Measurements from ENCODE around the gene MPP3.

The MPP3 gene

DNA sequence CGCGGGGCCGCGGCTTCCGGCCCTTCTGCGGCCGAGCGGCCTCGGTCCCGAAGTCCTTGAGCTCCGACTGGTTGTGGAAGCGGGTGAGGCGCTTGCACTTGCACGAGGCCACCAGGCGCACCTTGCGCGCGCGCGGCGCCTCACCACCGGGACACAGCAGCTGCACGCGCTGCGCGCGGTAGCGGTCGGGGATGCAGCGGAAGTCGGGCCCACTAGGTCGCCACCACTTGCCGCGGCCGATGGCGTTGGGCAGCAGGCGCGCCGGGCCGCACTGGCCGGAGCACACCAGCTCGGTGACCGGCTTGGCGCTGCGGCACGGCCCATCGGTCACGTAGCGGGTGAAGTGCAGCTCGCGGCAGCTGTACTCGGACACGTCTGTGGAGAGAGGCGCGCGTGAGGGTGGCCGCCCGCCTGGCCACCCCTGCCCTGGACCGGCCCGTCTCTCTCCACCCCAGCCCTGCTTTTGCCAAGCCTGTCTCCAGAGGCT lies 77.5 kb downstream of the MPP3 start:
- H3K4me3 ChIP-seq (ENCODE audit: low read depth, low read length), result no peak overlapping the region
- peak; percentile 16 for DNase-seq (ENCODE audit: low read depth)
- TF ChIP-seq, protein P1, sequence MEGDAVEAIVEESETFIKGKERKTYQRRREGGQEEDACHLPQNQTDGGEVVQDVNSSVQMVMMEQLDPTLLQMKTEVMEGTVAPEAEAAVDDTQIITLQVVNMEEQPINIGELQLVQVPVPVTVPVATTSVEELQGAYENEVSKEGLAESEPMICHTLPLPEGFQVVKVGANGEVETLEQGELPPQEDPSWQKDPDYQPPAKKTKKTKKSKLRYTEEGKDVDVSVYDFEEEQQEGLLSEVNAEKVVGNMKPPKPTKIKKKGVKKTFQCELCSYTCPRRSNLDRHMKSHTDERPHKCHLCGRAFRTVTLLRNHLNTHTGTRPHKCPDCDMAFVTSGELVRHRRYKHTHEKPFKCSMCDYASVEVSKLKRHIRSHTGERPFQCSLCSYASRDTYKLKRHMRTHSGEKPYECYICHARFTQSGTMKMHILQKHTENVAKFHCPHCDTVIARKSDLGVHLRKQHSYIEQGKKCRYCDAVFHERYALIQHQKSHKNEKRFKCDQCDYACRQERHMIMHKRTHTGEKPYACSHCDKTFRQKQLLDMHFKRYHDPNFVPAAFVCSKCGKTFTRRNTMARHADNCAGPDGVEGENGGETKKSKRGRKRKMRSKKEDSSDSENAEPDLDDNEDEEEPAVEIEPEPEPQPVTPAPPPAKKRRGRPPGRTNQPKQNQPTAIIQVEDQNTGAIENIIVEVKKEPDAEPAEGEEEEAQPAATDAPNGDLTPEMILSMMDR (IDR thresholded peaks at IDR 0.05; ENCODE audit: insufficient read depth, low read depth, low read length, missing control alignments), result no peak

DNA sequence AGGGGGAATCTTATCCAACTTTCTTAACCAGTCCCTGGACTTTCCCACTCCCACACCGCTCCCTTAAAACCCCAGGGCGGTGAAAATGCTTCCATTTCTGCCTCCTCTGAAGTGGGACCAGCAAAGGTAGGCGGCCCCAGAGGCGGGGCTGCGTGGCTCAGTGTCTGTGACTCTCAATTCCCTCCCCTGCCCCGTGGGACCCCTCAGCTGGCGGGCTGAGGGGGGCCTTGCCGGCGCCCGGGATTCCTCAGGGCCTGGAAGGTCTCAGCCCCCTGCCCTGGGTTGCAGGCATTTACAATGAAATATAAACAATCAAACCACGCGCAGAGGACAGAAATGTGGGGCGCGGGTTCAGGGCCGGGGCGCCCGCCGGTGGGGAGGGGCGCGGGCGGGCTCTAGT lies 78.0 kb downstream of the MPP3 start:
- TF ChIP-seq, protein P1 (IDR thresholded peaks at IDR 0.05; ENCODE audit: insufficient read depth, low read depth, low read length, missing control alignments), result no peak
- no peak overlapping the region for H3K4me3 ChIP-seq (ENCODE audit: low read depth, low read length)

DNA sequence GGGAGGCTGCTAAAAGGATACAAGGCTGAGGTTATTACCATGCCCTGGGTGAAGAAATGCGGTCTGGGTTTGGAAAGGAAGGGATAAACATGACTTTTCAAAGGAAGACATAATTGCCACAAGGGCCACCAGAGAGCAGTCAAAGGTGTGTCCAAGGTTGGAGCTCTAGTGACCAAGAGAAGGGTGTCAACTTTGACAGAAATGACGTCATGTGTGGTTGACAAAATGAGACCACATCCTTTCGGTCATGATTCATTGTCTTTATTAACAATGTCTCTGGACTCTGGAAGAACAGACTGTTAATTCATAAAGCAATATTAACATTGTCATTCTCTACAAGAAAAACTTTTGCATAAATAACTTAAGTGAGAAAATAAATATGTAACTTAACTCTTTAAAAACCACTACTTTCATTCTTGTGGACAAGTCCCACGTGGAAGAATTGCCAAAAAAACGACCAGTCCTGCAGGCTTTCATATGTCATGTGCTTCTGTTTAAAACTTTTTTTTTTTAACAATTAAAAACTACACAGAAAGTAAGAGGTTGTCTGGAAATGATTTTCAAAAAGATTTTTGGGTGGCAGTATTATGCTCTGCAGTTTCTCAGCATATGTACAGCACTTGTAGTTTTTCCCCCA lies 79.3 kb downstream of the MPP3 start:
- H3K4me3 ChIP-seq (ENCODE audit: low read depth, low read length), result no peak overlapping the region
- peak; percentile 37 for DNase-seq (ENCODE audit: low read depth)
- TF ChIP-seq, protein P1 (IDR thresholded peaks at IDR 0.05; ENCODE audit: insufficient read depth, low read depth, low read length, missing control alignments), result no peak

More for the DNA sequence above, 78.0 kb downstream of the MPP3 start:
- no peak for DNase-seq (ENCODE audit: low read depth)

Measured in GM12865 (cell line).